ENCODE measurements around the gene FAM174C. TPM values are rescaled to one million over a fixed set of nuclear protein-coding genes. Genes with fewer than 3 reads are reported as not detected.

Gene FAM174C
- total RNA-seq, 1 donor from 2014 or later, result 64.8 TPM

DNA sequence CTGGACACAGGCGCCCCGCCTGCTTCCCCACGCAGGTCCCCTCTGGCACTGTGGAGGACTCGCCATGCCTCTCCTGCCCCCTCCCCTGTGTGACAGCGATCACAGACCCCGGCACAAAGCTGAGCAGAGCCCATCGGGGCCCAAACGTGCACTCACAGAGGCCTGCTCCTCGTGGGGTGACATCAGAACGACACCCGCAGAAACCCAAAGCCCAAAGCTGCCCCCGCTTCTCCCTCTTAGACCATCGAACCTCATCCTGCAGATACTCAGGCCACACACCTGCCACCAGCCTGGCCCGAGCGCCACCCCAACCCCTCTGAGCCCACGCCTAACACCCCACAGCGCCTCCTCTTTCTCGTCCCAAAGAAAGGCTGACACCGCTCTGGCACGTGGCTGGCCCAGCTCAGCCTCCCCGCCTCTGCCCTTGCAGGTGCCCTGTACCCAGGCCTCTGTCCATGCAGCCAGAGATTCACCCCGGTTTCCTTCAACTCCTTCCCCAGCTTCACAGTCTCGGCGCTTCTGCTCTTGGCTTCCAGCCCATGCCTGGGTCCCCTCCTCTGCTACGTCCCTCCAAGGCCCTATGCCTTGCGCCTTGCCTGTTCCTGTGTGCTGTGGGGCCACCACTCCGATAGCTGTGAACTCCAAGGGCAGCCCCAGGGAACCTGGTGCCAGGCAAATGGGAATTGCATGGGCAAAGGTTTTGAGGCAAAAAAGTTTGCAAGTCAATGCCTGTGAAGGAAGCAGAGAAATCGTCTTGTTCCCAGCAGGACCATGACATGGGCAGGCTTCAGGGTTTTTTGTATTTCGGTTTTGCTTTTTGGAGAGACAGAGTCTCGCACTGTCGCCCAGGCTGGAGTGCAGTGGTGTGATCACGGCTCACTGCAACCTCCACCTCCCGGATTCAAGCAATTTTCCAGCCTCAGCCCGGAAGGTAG lies 36.7 kb upstream of the FAM174C start:
- H3K27me3 ChIP-seq, result no peaks in the 10 kb centered on the region
- H3K4me3 ChIP-seq, result peak overlapping the region; percentile 27 to 86
- intact Hi-C loops (cut with DNase I), result no loop called here
- peak overlapping the region; percentile 97 for H3K27ac ChIP-seq
- no peaks in the 10 kb centered on the region for H3K9me3 ChIP-seq
- TF ChIP-seq POLR2AphosphoS5 (IDR thresholded peaks at IDR 0.05; ENCODE audit: insufficient read depth in 1 of 2, low read depth in 1 of 2) (no peak), POLR2A (IDR thresholded peaks at IDR 0.05) (no peak)
- TF ChIP-seq, protein P1, sequence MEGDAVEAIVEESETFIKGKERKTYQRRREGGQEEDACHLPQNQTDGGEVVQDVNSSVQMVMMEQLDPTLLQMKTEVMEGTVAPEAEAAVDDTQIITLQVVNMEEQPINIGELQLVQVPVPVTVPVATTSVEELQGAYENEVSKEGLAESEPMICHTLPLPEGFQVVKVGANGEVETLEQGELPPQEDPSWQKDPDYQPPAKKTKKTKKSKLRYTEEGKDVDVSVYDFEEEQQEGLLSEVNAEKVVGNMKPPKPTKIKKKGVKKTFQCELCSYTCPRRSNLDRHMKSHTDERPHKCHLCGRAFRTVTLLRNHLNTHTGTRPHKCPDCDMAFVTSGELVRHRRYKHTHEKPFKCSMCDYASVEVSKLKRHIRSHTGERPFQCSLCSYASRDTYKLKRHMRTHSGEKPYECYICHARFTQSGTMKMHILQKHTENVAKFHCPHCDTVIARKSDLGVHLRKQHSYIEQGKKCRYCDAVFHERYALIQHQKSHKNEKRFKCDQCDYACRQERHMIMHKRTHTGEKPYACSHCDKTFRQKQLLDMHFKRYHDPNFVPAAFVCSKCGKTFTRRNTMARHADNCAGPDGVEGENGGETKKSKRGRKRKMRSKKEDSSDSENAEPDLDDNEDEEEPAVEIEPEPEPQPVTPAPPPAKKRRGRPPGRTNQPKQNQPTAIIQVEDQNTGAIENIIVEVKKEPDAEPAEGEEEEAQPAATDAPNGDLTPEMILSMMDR (IDR thresholded peaks at IDR 0.05), result no peak
- DNase-seq (ENCODE audit: extremely low spot score in 2 of 2), result no peak
- H3K36me3 ChIP-seq, result no peaks in the 10 kb centered on the region
- H3K4me1 ChIP-seq, result peaks cover 48% of the 10 kb centered on the region

DNA sequence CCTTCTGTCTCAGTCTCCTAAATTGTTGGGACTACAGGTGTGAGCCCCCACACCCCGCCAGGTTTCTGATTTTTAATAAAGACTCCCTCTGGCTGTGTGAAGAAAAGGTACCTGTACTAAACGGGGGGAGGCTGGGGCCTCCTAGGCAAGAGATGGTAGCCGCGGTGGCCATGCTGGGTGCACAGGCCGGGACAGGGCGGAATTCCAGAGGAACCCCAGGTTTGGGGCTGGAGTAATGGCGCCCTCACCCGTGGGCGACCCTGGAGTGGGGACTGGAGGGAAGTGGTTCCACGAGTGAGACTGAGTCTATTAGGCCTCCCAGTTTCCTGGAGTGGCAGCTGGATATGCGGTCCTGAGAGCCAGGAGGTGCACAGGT lies 35.9 kb upstream of the FAM174C start:
- Histone ChIP-seq H3K36me3 (no peaks in the 10 kb centered on the region), H3K9me3 (no peaks in the 10 kb centered on the region), H3K27me3 (no peaks in the 10 kb centered on the region), H3K4me1 (peaks cover 54% of the 10 kb centered on the region), H3K27ac (peak overlapping the region; percentile 97), H3K4me3 (no peak overlapping the region)
- TF ChIP-seq, protein P1 (IDR thresholded peaks at IDR 0.05), result no peak
- TF ChIP-seq POLR2AphosphoS5 (IDR thresholded peaks at IDR 0.05; ENCODE audit: insufficient read depth in 1 of 2, low read depth in 1 of 2) (no peak), POLR2A (IDR thresholded peaks at IDR 0.05) (no peak)
- intact Hi-C loops (cut with DNase I), result no loop called here
- no peak for DNase-seq (ENCODE audit: extremely low spot score in 2 of 2)

DNA sequence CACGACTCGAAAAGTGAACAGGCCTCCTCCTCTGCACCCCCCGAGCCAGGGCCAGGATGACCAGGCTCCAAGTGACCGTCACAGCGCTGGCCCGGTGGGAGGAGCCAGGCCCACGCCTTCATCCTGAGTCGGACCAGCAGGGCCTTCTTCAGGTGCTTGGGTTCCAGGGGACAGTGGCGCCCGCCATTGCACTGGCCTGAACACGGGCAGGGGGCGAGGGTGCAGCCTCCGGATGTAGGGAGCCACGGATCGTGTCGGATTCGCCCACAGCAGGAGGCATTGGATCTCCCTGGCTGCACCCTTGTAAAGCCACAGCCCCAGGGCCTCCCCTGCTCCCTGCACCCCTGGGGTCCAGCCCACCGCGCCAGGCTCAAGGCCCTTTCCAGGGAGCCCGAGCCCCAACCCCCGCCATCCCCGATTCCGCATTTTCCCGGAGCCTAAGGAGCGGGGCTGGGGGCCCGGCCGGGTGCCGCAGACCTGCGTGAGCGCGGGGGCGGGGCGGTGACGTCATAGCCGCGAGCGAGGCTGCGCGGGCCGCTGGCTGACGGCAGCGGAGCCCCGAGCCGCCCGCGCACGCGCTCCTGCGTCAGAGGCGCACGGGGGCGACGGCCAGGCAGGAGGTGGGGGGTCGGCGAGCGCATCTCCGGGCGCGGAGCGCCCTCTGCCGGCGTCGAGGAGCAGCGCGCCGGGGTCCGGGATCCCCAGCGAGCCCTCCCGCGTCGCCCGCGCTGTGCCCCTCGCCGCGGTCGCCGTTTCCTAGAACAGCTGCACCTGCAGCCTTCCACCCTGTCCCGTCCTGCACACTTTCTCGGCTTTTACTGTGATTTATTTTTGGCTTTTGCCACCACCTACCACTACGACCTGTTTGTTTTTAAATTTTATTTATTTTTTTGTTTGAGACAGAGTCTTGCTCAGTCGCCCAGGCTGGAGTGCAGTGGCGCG lies 35.3 kb upstream of the FAM174C start:
- H3K27me3 ChIP-seq, result no peaks in the 10 kb centered on the region
- DNase-seq (ENCODE audit: extremely low spot score in 2 of 2), result no peak
- no peaks in the 10 kb centered on the region for H3K36me3 ChIP-seq
- TF ChIP-seq POLR2AphosphoS5 (IDR thresholded peaks at IDR 0.05; ENCODE audit: insufficient read depth in 1 of 2, low read depth in 1 of 2) (peak in 1 of 2 donors; percentile 77), POLR2A (IDR thresholded peaks at IDR 0.05) (peak in 1 of 2 donors; percentile 48)
- TF ChIP-seq, protein P1 (IDR thresholded peaks at IDR 0.05), result peak; percentile 90 to 96 (median 94)
- H3K4me1 ChIP-seq, result peaks cover 61% of the 10 kb centered on the region
- peak overlapping the region; percentile 30 to 70 for H3K4me3 ChIP-seq
- intact Hi-C loops (cut with DNase I), result loop anchor here (5.0 to 10.0 kb wide), 2 partner anchors 128 to 315 kb away; partner anchors contain the start of gene ARID3A
- H3K9me3 ChIP-seq, result no peaks in the 10 kb centered on the region
- H3K27ac ChIP-seq, result peak overlapping the region; percentile 97

DNA sequence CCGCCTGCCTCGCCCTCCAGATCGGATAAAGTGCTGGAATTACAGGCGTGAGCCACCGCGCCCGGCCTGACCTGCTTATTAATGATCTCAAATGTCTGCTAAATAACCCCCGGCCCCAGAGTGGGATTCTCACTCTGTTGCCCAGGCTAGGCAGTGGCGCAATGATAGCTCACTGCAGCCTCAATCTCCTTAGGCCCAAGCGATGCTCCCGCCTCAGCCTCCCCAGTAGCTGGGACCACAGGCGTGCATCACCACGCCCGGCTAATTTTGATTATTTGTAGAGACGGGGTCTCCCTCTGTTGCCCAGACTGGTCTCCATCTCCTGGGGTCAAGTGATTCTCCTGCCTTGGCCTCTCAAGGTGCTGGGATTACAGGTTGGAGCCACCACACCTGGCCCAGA lies 34.4 kb upstream of the FAM174C start:
- H3K4me3 ChIP-seq, result peak overlapping the region in 1 of 2 donors; percentile 70
- no peaks in the 10 kb centered on the region for H3K27me3 ChIP-seq
- TF ChIP-seq POLR2AphosphoS5 (IDR thresholded peaks at IDR 0.05; ENCODE audit: insufficient read depth in 1 of 2, low read depth in 1 of 2), result no peak
- no peak for TF ChIP-seq POLR2A (IDR thresholded peaks at IDR 0.05)
- TF ChIP-seq, protein P1 (IDR thresholded peaks at IDR 0.05), result no peak
- H3K27ac ChIP-seq, result peak overlapping the region; percentile 97
- peaks cover 69% of the 10 kb centered on the region for H3K4me1 ChIP-seq
- no peaks in the 10 kb centered on the region for H3K36me3 ChIP-seq
- no peak for DNase-seq (ENCODE audit: extremely low spot score in 2 of 2)
- no peaks in the 10 kb centered on the region for H3K9me3 ChIP-seq
- intact Hi-C loops (cut with DNase I), result loop anchor here (5.0 to 10.0 kb wide), 2 partner anchors 129 to 316 kb away; partner anchors contain the start of gene ARID3A

All from vagina (tissue), 2 donors.